K562 (cell line): ENCODE results near the gene WDR54.

Experiments used
- CBX1 ChIP-seq: sonication (generic); IDR thresholded peaks from 2 replicates; pipeline ENCODE4 v1.6.1; 2016; ENCODE audit warnings: antibody characterized with exemption, low read depth, mild to moderate bottlenecking
- E2F3 ChIP-seq: fragments of 250-450 bp; sonication (Bioruptor Pico); IDR thresholded peaks from 2 replicates; pipeline ENCODE4 v1.4.0; 2020; ENCODE audit warnings: mild to moderate bottlenecking
- EHMT2 ChIP-seq: fragments of 450-650 bp; IDR thresholded peaks from 2 replicates; pipeline ENCODE4 v1.6.1; 2018; ENCODE audit warnings: antibody characterized with exemption
- EP300 ChIP-seq: IDR thresholded peaks from 2 replicates; pipeline ENCODE4 v1.6.1; 2012; ENCODE audit warnings: low read length, improper control_type of control experiment
- EZH2 ChIP-seq: IDR thresholded peaks from 2 replicates; pipeline ENCODE4 v1.6.1; 2012; ENCODE audit warnings: low read depth, mild to moderate bottlenecking, inconsistent platforms, low read length, borderline replicate concordance
- JUN ChIP-seq, 2 experiments: sonication (generic) in 1 of 2; formaldehyde crosslinking in 1 of 2; IDR thresholded peaks; 2 replicates each; pipeline versions ENCODE4 v1.6.1 to v1.8.0; 2012 to 2022; ENCODE audit warnings: borderline replicate concordance in 2 of 2, mild to moderate bottlenecking in 2 of 2, improper control_type of control experiment in 1 of 2, low read depth in 1 of 2, low read length in 1 of 2, missing genetic modification reagents in 1 of 2
- MAFK ChIP-seq: IDR thresholded peaks from 2 replicates; pipeline ENCODE4 v1.6.1; 2011; ENCODE audit warnings: low read length, improper control_type of control experiment
- PHTF2 ChIP-seq: fragments of 250-450 bp; sonication (Bioruptor Pico); IDR thresholded peaks from 2 replicates; pipeline ENCODE4 v1.5.0; 2021; ENCODE audit warnings: mild to moderate bottlenecking
- SMC3 ChIP-seq: conservative IDR thresholded peaks from 2 replicates; pipeline ENCODE4 v1.6.1; 2011; ENCODE audit warnings: low read depth, low read length, improper control_type of control experiment; ENCODE audit not compliant: insufficient read depth
- TCF7 ChIP-seq: sonication (generic); IDR thresholded peaks from 2 replicates; pipeline ENCODE4 v1.6.1; 2016; ENCODE audit warnings: antibody characterized with exemption, borderline replicate concordance
- ZNF140 ChIP-seq: fragments of 250-450 bp; sonication (Bioruptor Pico); IDR thresholded peaks from 2 replicates; pipeline ENCODE4 v1.8.0; 2021; ENCODE audit warnings: moderate library complexity, mild to moderate bottlenecking, inconsistent platforms
- ZNF23 ChIP-seq: fragments of 250-450 bp; sonication (Bioruptor Pico); IDR thresholded peaks from 2 replicates; pipeline ENCODE4 v1.4.0; 2020; ENCODE audit warnings: mild to moderate bottlenecking

GRCh38 chr2:74474481-74474880, 53.0 kb downstream of the WDR54 start:
- no peak for TF ChIP-seq SMC3
- TF ChIP-seq PHTF2 (CRISPR knock-in tag), result no peak
- TF ChIP-seq TCF7, result no peak
- TF ChIP-seq CBX1, result no peak
- no peak for TF ChIP-seq ZNF23 (CRISPR knock-in tag)
- TF ChIP-seq MAFK, result no peak
- no peak for TF ChIP-seq ZNF140 (CRISPR knock-in tag)
- no peak for TF ChIP-seq EHMT2
- TF ChIP-seq EP300, result no peak
- TF ChIP-seq E2F3 (CRISPR knock-in tag), result no peak
- no peak for TF ChIP-seq EZH2
- no peak for TF ChIP-seq JUN (IDR thresholded peaks at IDR 0.05; ENCODE audit: borderline replicate concordance, low read depth, low read length)
- TF ChIP-seq JUN (CRISPR knock-in tag; IDR thresholded peaks at IDR 0.05; ENCODE audit: borderline replicate concordance), result no peak
